Right lobe of liver (tissue), 6 donors: ENCODE measurements around the gene RPS29. TPM values are rescaled to one million over a fixed set of nuclear protein-coding genes. Genes with fewer than 3 reads are reported as not detected.
A peak's percentile ranks its signal among the peaks of the same experiment; 100 is the strongest.

Experiments used
- ATAC-seq, 4 donors: fragments of 200-7000 bp; cut with Tn5 transposase; one replicate each; pipeline ENCODE4 v1.9.1; 2020; ENCODE audit warnings: mild to moderate bottlenecking in 4 of 4, moderate library complexity in 4 of 4
- DNase-seq, 3 donors: peaks; one replicate each; pipeline ENCODE4 v3.0.0-alpha.2; 2020
- H3K27ac ChIP-seq, 3 donors: fragments of 200-600 bp; one replicate each; pipeline ENCODE4 v1.8.0; 2022
- H3K27me3 ChIP-seq, 2 donors: fragments of 200-600 bp; one replicate each; pipeline ENCODE4 v1.8.0; 2022
- H3K36me3 ChIP-seq, 4 donors: fragments of 200-600 bp; sonication (generic) in 1 of 4; one replicate each; pipeline versions ENCODE4 v1.5.1 to v1.8.0; 2017 to 2022; ENCODE audit warnings: control low read depth in 1 of 4
- H3K4me1 ChIP-seq, 4 donors: fragments of 200-600 bp; sonication (generic) in 1 of 4; one replicate each; pipeline versions ENCODE4 v1.5.1 to v1.8.0; 2017 to 2022; ENCODE audit warnings: control low read depth in 1 of 4
- H3K4me3 ChIP-seq, 3 donors: fragments of 200-600 bp; one replicate each; pipeline ENCODE4 v1.8.0; 2022
- H3K9me3 ChIP-seq, 4 donors: fragments of 200-600 bp; sonication (generic) in 1 of 4; one replicate each; pipeline versions ENCODE4 v1.5.1 to v1.8.0; 2017 to 2022; ENCODE audit warnings: control low read depth in 1 of 4
- CTCF ChIP-seq, 4 donors: fragments of 200-600 bp in 3 of 4; fragments of 450-650 bp in 1 of 4; IDR thresholded peaks; one replicate each; pipeline versions ENCODE4 v1.5.1 to v1.8.0; 2016 to 2022; ENCODE audit warnings: antibody characterized with exemption in 4 of 4, mild to moderate bottlenecking in 2 of 4
- POLR2A ChIP-seq: fragments of 450-650 bp; IDR thresholded peaks from one replicate; pipeline ENCODE4 v1.6.1; 2017; ENCODE audit warnings: antibody characterized with exemption, mild to moderate bottlenecking
- WGBS: methylation state at CpG from one replicate; pipeline ENCODE4 v1.1.6; 2018; ENCODE audit warnings: low coverage, low lambda C conversion rate; ENCODE audit not compliant: insufficient coverage; ENCODE audit errors: missing lambda C conversion rate; 5-methylcytosine and 5-hydroxymethylcytosine counted together
- intact Hi-C, 2 donors: fragments of 100-400 bp; cut with DNase I; formaldehyde crosslinking; loops; one replicate each; pipeline versions ENCODE4 v1.11.2 to v1.14.1; 2022
- total RNA-seq, 6 experiments: library from RNA; depleted of rRNA in 2 of 6; stranded (reverse); fragments of >200 nt in 2 of 6; fragmentation: NEBNext Ultra II Directional in 3 of 6; extraction: Animal tissue kit (Norgen Biotek cat#: 25700) in 3 of 6; gene quantifications; one replicate each; pipeline versions ENCODE4 v1.1.0 to v1.2.4, GENCODE V29; 2016 to 2023
- donor health status: DM: no; HTN: yes; CAD: no.
- donor health status: DM: no; HTN: no; CAD: no.
- donor health status: DM: no; HTN: no; CAD: no.
- donor health status: DM: no; HTN: yes; CAD: no.
- donor health status: DM: no; HTN: yes; CAD: no.

RPS29 gene
- total RNA-seq, 6 experiments from 2014 or later, result 431 to 1,761 (median 531) TPM

GRCh38 chr14:49550286-49551184 lies 35.6 kb downstream of the RPS29 start:
- Histone ChIP-seq H3K36me3 (no peaks in the 10 kb centered on the region), H3K9me3 (no peaks in the 10 kb centered on the region), H3K27me3 (no peaks in the 10 kb centered on the region), H3K4me1 (peaks cover 0 to 20% (median 10%) of the 10 kb centered on the region in 4 donors), H3K4me3 (no peak overlapping the region), H3K27ac (peak overlapping the region in 2 of 3 donors; percentile 8 to 33)
- DNase-seq, result no peak
- WGBS, result 35% methylated on average over 5 of the region's 5 CpGs
- peak; percentile 74 to 84 (median 80) for ATAC-seq
- TF ChIP-seq POLR2A (no peak), CTCF (IDR thresholded peaks at IDR 0.05) (peak in 3 of 4 donors; percentile 21 to 44 (median 34))
- intact Hi-C loops, result no loop called here

GRCh38 chr14:49549881-49550280 lies 36.3 kb downstream of the RPS29 start:
- Histone ChIP-seq H3K27me3 (no peaks in the 10 kb centered on the region), H3K4me3 (no peak overlapping the region), H3K36me3 (no peaks in the 10 kb centered on the region), H3K4me1 (peaks cover 0 to 20% (median 10%) of the 10 kb centered on the region in 4 donors), H3K9me3 (no peaks in the 10 kb centered on the region), H3K27ac (peak overlapping the region in 2 of 3 donors; percentile 8 to 33)
- intact Hi-C loops, result no loop called here
- no peak for TF ChIP-seq POLR2A
- TF ChIP-seq CTCF (IDR thresholded peaks at IDR 0.05), result no peak
- 63% methylated on average over 4 of the region's 4 CpGs for WGBS
- ATAC-seq (peak in 3 of 4 donors; percentile 17 to 61 (median 35)), DNase-seq (no peak)

- H3K4me3 ChIP-seq, result no peak overlapping the region
- intact Hi-C loops, result no loop called here
Measured at GRCh38 chr14:49549446-49549845, 36.7 kb downstream of the RPS29 start.

GRCh38 chr14:49546766-49547165 lies 39.4 kb downstream of the RPS29 start:
- intact Hi-C loops, result no loop called here
- peaks cover 0 to 20% (median 10%) of the 10 kb centered on the region in 4 donors for H3K4me1 ChIP-seq
- no peaks in the 10 kb centered on the region for H3K36me3 ChIP-seq
- no peaks in the 10 kb centered on the region for H3K27me3 ChIP-seq
- TF ChIP-seq POLR2A (no peak), CTCF (IDR thresholded peaks at IDR 0.05) (no peak)
- H3K9me3 ChIP-seq, result no peaks in the 10 kb centered on the region
- ATAC-seq, result no peak
- no peak overlapping the region for H3K4me3 ChIP-seq
- no peak overlapping the region for H3K27ac ChIP-seq
- 33% methylated on average over 1 of the region's 1 CpG for WGBS
- DNase-seq, result no peak

More at GRCh38 chr14:49549446-49549845, 36.7 kb downstream of the RPS29 start:
- Histone ChIP-seq H3K27ac (no peak overlapping the region), H3K27me3 (no peaks in the 10 kb centered on the region), H3K9me3 (no peaks in the 10 kb centered on the region), H3K4me1 (peaks cover 0 to 20% (median 10%) of the 10 kb centered on the region in 4 donors), H3K36me3 (no peaks in the 10 kb centered on the region)
- ATAC-seq (no peak), DNase-seq (no peak)
- TF ChIP-seq POLR2A (no peak), CTCF (IDR thresholded peaks at IDR 0.05) (no peak)
- 30% methylated on average over 1 of the region's 1 CpG for WGBS
